ENCODE data around the gene DPH2. TPM values are rescaled to one million over a fixed set of nuclear protein-coding genes. Genes with fewer than 3 reads are reported as not detected.

DPH2 gene
- total RNA-seq, 4 donors from 2014 or later, result 23.5 to 41.9 (median 32.5) TPM

- WGBS, 2 donors (ENCODE audit: low coverage in 1 of 2), result 0 to 2% methylated on average over 14 to 16 of the region's 34 CpGs
- Histone ChIP-seq H3K4me3 (peak overlapping the region; percentile 60 to 70), H3K4me1 (peaks cover 4 to 68% (median 41%) of the 10 kb centered on the region in 3 donors), H3K36me3 (peaks cover 0 to 46% of the 10 kb centered on the region in 2 donors), H3K27me3 (no peaks in the 10 kb centered on the region), H3K27ac (peak overlapping the region; percentile 75 to 92 (median 92)), H3K9me3 (no peaks in the 10 kb centered on the region)
- TF ChIP-seq EP300 (IDR thresholded peaks at IDR 0.05) (no peak), POLR2AphosphoS5 (IDR thresholded peaks at IDR 0.05) (no peak), POLR2A (IDR thresholded peaks at IDR 0.05) (no peak)
- TF ChIP-seq, protein P1, sequence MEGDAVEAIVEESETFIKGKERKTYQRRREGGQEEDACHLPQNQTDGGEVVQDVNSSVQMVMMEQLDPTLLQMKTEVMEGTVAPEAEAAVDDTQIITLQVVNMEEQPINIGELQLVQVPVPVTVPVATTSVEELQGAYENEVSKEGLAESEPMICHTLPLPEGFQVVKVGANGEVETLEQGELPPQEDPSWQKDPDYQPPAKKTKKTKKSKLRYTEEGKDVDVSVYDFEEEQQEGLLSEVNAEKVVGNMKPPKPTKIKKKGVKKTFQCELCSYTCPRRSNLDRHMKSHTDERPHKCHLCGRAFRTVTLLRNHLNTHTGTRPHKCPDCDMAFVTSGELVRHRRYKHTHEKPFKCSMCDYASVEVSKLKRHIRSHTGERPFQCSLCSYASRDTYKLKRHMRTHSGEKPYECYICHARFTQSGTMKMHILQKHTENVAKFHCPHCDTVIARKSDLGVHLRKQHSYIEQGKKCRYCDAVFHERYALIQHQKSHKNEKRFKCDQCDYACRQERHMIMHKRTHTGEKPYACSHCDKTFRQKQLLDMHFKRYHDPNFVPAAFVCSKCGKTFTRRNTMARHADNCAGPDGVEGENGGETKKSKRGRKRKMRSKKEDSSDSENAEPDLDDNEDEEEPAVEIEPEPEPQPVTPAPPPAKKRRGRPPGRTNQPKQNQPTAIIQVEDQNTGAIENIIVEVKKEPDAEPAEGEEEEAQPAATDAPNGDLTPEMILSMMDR (IDR thresholded peaks at IDR 0.05), result no peak
- ATAC-seq, result peak; percentile 9
Observed at GRCh38 chr1:43975249-43975961, 5.6 kb downstream of the DPH2 start.

GRCh38 chr1:43976045-43976444 is 6.2 kb downstream of the DPH2 start:
- no peaks in the 10 kb centered on the region for H3K9me3 ChIP-seq
- WGBS, 2 donors (ENCODE audit: low coverage in 1 of 2), result 76 to 83% methylated on average over 2 to 3 of the region's 4 CpGs
- peaks cover 4 to 68% (median 37%) of the 10 kb centered on the region in 3 donors for H3K4me1 ChIP-seq
- H3K27ac ChIP-seq, result peak overlapping the region in 2 of 4 donors; percentile 91 to 92
- H3K4me3 ChIP-seq, result peak overlapping the region; percentile 60 to 70
- no peak for ATAC-seq
- H3K36me3 ChIP-seq, result peaks cover 0 to 46% of the 10 kb centered on the region in 2 donors
- TF ChIP-seq, protein P1 (IDR thresholded peaks at IDR 0.05), result no peak
- TF ChIP-seq EP300 (IDR thresholded peaks at IDR 0.05), result no peak
- TF ChIP-seq POLR2AphosphoS5 (IDR thresholded peaks at IDR 0.05), result no peak
- no peak for TF ChIP-seq POLR2A (IDR thresholded peaks at IDR 0.05)
- no peaks in the 10 kb centered on the region for H3K27me3 ChIP-seq

GRCh38 chr1:43976890-43977289 is 7.1 kb downstream of the DPH2 start:
- 96% methylated on average over 4 of the region's 8 CpGs; no CpG with 5 or more reads in 1 of the 2 donors for WGBS, 2 donors (ENCODE audit: low coverage in 1 of 2)
- Histone ChIP-seq H3K27ac (no peak overlapping the region), H3K4me1 (peaks cover 4 to 64% (median 37%) of the 10 kb centered on the region in 3 donors), H3K4me3 (no peak overlapping the region), H3K27me3 (no peaks in the 10 kb centered on the region), H3K36me3 (peaks cover 0 to 46% of the 10 kb centered on the region in 2 donors), H3K9me3 (no peaks in the 10 kb centered on the region)
- no peak for ATAC-seq
- TF ChIP-seq EP300 (IDR thresholded peaks at IDR 0.05), result no peak
- TF ChIP-seq, protein P1 (IDR thresholded peaks at IDR 0.05), result no peak
- TF ChIP-seq POLR2A (IDR thresholded peaks at IDR 0.05), result no peak
- TF ChIP-seq POLR2AphosphoS5 (IDR thresholded peaks at IDR 0.05), result no peak

DNA sequence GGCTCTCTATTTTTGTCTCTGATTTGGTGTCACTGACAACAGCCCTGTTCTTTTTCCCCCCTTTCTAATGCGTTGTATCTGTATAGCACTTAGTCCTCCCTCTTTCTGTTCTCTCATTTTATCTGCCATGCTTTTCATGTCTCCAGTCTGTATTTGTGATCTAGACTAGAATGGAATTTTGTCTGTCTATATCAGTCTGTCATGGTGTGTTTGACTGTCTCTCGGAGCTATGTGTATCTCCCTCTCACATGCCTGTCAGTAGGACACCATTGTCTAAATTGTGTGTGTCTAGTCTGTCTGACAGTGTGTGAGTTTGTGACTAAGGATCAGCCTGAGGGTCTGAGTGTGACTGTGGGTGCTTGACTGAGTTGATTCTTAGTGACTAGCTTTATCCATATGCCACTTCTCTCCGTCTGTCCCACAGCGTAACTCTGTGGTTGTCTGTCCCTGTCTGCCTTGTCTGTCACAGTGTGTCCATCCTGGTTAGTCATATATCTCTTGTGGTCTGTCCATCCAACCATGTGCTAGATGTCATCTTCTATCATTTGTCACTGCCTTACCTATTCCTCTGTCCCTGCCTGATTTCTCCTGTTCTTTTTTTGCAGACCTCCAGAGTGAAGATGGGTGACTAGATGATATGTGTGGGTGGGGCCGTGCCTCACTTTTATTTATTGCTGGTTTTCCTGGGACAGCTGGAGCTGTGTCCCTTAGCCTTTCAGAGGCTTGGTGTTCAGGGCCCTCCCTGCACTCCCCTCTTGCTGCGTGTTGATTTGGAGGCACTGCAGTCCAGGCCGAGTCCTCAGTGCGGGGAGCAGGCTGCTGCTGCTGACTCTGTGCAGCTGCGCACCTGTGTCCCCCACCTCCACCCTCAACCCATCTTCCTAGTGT is 7.8 kb downstream of the DPH2 start:
- Histone ChIP-seq H3K9me3 (no peaks in the 10 kb centered on the region), H3K36me3 (peaks cover 0 to 39% of the 10 kb centered on the region in 2 donors), H3K4me1 (peaks cover 4 to 64% (median 37%) of the 10 kb centered on the region in 3 donors), H3K4me3 (no peak overlapping the region), H3K27me3 (no peaks in the 10 kb centered on the region), H3K27ac (no peak overlapping the region)
- TF ChIP-seq POLR2A (IDR thresholded peaks at IDR 0.05), result no peak
- TF ChIP-seq POLR2AphosphoS5 (IDR thresholded peaks at IDR 0.05), result no peak
- TF ChIP-seq, protein P1 (IDR thresholded peaks at IDR 0.05), result no peak
- no peak for TF ChIP-seq EP300 (IDR thresholded peaks at IDR 0.05)
- WGBS, 2 donors (ENCODE audit: low coverage in 1 of 2), result 53 to 75% methylated on average over 2 to 9 of the region's 9 CpGs
- no peak for ATAC-seq

Data from gastroesophageal sphincter (tissue), 4 donors.